ENCODE measurements around the gene CREBRF. TPM values are rescaled to one million over a fixed set of nuclear protein-coding genes. Genes with fewer than 3 reads are reported as not detected.

The CREBRF gene
- total and polyA plus RNA-seq, 2 donors (not counting 3 experiments of a cell fraction or from before 2014, with no cell fraction given) = 2.7 to 8.8 TPM

DNA sequence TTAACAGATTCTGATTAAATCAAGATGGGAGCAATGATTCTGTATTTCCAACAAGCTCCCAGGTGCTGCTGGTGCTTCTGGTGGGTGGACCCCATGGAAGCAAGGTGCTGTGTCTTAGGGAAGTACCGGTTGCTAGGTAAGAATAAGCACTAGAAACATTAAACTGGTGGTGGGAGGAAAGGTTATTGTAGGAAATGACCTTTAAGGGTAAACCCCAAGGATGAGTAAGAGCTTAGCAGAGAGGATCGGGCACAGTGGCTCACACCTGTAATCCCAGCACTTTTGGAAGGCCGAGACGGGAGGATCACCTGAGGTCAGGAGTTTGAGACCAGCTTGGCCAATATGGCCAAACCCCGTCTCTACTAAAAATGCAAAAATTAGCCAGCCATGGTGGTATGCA, 16.2 kb upstream of the CREBRF start:
- Histone ChIP-seq H3K4me1 (ENCODE audit: control insufficient read depth, extremely low read depth, insufficient read depth, low read length) (peaks cover 14% of the 10 kb centered on the region), H3K27ac (ENCODE audit: insufficient read depth, low read depth, low read length) (no peak overlapping the region), H4K20me1 (replicated peaks; ENCODE audit: control insufficient read depth, extremely low read depth, insufficient read depth, low read length) (no peaks in the 10 kb centered on the region), H3K9me3 (replicated peaks; ENCODE audit: control insufficient read depth, insufficient read depth, low read length) (no peaks in the 10 kb centered on the region), H3K4me2 (ENCODE audit: insufficient read depth, low read length) (no peak overlapping the region), H3K27me3 (ENCODE audit: control insufficient read depth in 2 of 2, insufficient read depth in 2 of 2, low read length in 2 of 2) (no peaks in the 10 kb centered on the region), H2AFZ (ENCODE audit: low read depth, low read length) (no peak overlapping the region), H3K9ac (replicated peaks; ENCODE audit: extremely low read depth, insufficient read depth, low read length) (no peak overlapping the region), H3K9me1 (replicated peaks; ENCODE audit: control insufficient read depth, extremely low read depth, insufficient read depth, low read length) (no peaks in the 10 kb centered on the region), H3K4me3 (replicated peaks in 1 of 3; ENCODE audit: insufficient read depth in 1 of 3, low read depth in 1 of 3, low read length in 3 of 3) (no peak overlapping the region), H3K79me2 (ENCODE audit: control insufficient read depth, insufficient read depth, low read length) (no peaks in the 10 kb centered on the region), H3K36me3 (ENCODE audit: control insufficient read depth in 2 of 2, extremely low read depth in 1 of 2, insufficient read depth in 2 of 2, low read length in 2 of 2) (no peaks in the 10 kb centered on the region)
- DNase-seq (ENCODE audit: low read depth, low spot score) = no peak
- TF ChIP-seq POLR2A (IDR thresholded peaks at IDR 0.05; ENCODE audit: low read depth, low read length) (no peak), GATA2 (IDR thresholded peaks at IDR 0.05; ENCODE audit: insufficient read depth, insufficient read length, low read depth, low read length) (no peak), CTCF (IDR thresholded peaks at IDR 0.05; ENCODE audit: extremely low read depth in 1 of 2, insufficient read depth in 1 of 2, low read depth in 1 of 2, low read length in 2 of 2) (no peak), MYC (IDR thresholded peaks at IDR 0.05; ENCODE audit: low read depth, low read length) (no peak), JUN (IDR thresholded peaks at IDR 0.05; ENCODE audit: borderline replicate concordance, insufficient read depth, insufficient read length, low read depth) (no peak), FOS (IDR thresholded peaks at IDR 0.05; ENCODE audit: borderline replicate concordance, insufficient read depth, low read length) (no peak)
- TF ChIP-seq, protein P1, sequence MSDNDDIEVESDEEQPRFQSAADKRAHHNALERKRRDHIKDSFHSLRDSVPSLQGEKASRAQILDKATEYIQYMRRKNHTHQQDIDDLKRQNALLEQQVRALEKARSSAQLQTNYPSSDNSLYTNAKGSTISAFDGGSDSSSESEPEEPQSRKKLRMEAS (IDR thresholded peaks at IDR 0.05; ENCODE audit: insufficient read depth, insufficient read length) = no peak
- intact Hi-C loops (cut with micrococcal nuclease) = no loop called here
- no TSS peak for BruUV-seq (replicated peaks)
- no peak for FAIRE-seq
- POLR2A ChIA-PET = interaction anchor here (0.6 kb wide), 1 partner anchor 81 kb away, joined by 3 read pairs; the partner anchor contains the start of gene RPL26L1
- CTCF ChIA-PET = interaction anchor here (0.6 to 1.9 kb wide), 3 partner anchors 10 to 55 kb away, joined by 3 to 6 read pairs (median 5); no protein-coding TSS in a partner anchor
- dilution Hi-C loops (cut with MboI; ENCODE audit: extremely low pct_ligation_motif_present, low sequenced_read_pairs) = no loop called here
